Endothelial cell of umbilical vein (primary cell): ENCODE results near the gene AIM2. TPM values are rescaled to one million over a fixed set of nuclear protein-coding genes. Genes with fewer than 3 reads are reported as not detected.

Experiments used
- BruUV-seq: library from RNA; stranded (reverse); fragments of 400-500 nt; replicated peaks from 2 replicates; lab custom pipeline; 2021; lab: Mats Ljungman, UMichigan
- CTCF ChIA-PET: fragments of 300-600, 350-600 bp; sonication (Branson Sonifier 250); formaldehyde crosslinking; loops from one replicate; lab custom pipeline; 2021; ENCODE audit warnings: antibody characterized with exemption, inconsistent platforms; lab: Charles Lee
- POLR2A ChIA-PET: fragments of 300-600, 350-600 bp; sonication (Branson Sonifier 250); formaldehyde crosslinking; loops from one replicate; lab custom pipeline; 2021; ENCODE audit warnings: antibody characterized with exemption, inconsistent platforms; lab: Charles Lee
- DNase-seq: peaks from one replicate; pipeline ENCODE4 v3.0.0-alpha.2; 2011; ENCODE audit warnings: low read depth, low spot score
- FAIRE-seq: peaks from 2 replicates; lab custom pipeline; 2011; peaks lifted over from hg19 to GRCh38; lab: Jason Lieb, UNC
- H2AFZ ChIP-seq: 2 replicates; pipeline ENCODE4 v1.6.0; 2012; ENCODE audit warnings: low read depth, low read length, control low read depth, inconsistent platforms
- H3K27ac ChIP-seq: 2 replicates; pipeline ENCODE4 v1.5.1; 2011; ENCODE audit warnings: low read depth, mild to moderate bottlenecking, control low read depth, low read length, moderate library complexity; ENCODE audit not compliant: insufficient read depth
- H3K27me3 ChIP-seq, 2 experiments: 2 replicates each; pipeline versions ENCODE4 v1.6.0 to v1.6.1; 2011; ENCODE audit warnings: low read length in 2 of 2, mixed read lengths in 1 of 2; ENCODE audit not compliant: control insufficient read depth in 2 of 2, insufficient read depth in 2 of 2
- H3K36me3 ChIP-seq, 2 experiments: 2 replicates in 1 of 2; 3 replicates in 1 of 2; pipeline ENCODE4 v1.5.1; 2011; ENCODE audit warnings: low read length in 2 of 2, mild to moderate bottlenecking in 1 of 2, moderate library complexity in 1 of 2; ENCODE audit not compliant: control insufficient read depth in 2 of 2, insufficient read depth in 2 of 2; ENCODE audit errors: extremely low read depth in 1 of 2
- H3K4me1 ChIP-seq: 3 replicates; pipeline ENCODE4 v1.5.1; 2011; ENCODE audit warnings: mild to moderate bottlenecking, low read length; ENCODE audit not compliant: control insufficient read depth, insufficient read depth; ENCODE audit errors: extremely low read depth
- H3K4me2 ChIP-seq: 2 replicates; pipeline ENCODE4 v1.6.1; 2011; ENCODE audit warnings: low read length, control low read depth, mixed read lengths; ENCODE audit not compliant: insufficient read depth
- H3K4me3 ChIP-seq, 3 experiments: fragments of 200-600 bp in 1 of 3; sonication (generic), shearing (Covaris generic) in 1 of 3; replicated peaks in 1 of 3; 2 replicates each; pipeline ENCODE4 v1.5.1; 2011 to 2016; ENCODE audit warnings: control low read depth in 3 of 3, low read length in 3 of 3, mild to moderate bottlenecking in 2 of 3, inconsistent platforms in 1 of 3, low read depth in 1 of 3, moderate library complexity in 1 of 3; ENCODE audit not compliant: insufficient read depth in 1 of 3
- H3K79me2 ChIP-seq: 2 replicates; pipeline ENCODE4 v1.6.0; 2012; ENCODE audit warnings: low read length, inconsistent platforms; ENCODE audit not compliant: control insufficient read depth, insufficient read depth
- H3K9ac ChIP-seq: replicated peaks from 2 replicates; pipeline ENCODE3; 2011; ENCODE audit warnings: low read length, control low read depth; ENCODE audit not compliant: insufficient read depth; ENCODE audit errors: extremely low read depth
- H3K9me1 ChIP-seq: replicated peaks from 3 replicates; pipeline ENCODE4 v1.6.0; 2011; ENCODE audit warnings: mild to moderate bottlenecking, low read length; ENCODE audit not compliant: control insufficient read depth, insufficient read depth; ENCODE audit errors: extremely low read depth
- H3K9me3 ChIP-seq: replicated peaks from 2 replicates; pipeline ENCODE4 v1.5.1; 2012; ENCODE audit warnings: low read length, inconsistent platforms; ENCODE audit not compliant: control insufficient read depth, insufficient read depth
- H4K20me1 ChIP-seq: replicated peaks from 2 replicates; pipeline ENCODE3; 2011; ENCODE audit warnings: mild to moderate bottlenecking, low read length; ENCODE audit not compliant: control insufficient read depth, insufficient read depth; ENCODE audit errors: extremely low read depth
- CTCF ChIP-seq, 2 donors: IDR thresholded peaks; 1 replicate in 1 of 2; 2 replicates in 1 of 2; pipeline ENCODE4 v1.5.1; 2011; ENCODE audit warnings: low read length in 2 of 2, mild to moderate bottlenecking in 2 of 2, moderate library complexity in 2 of 2, control low read depth in 1 of 2, inconsistent platforms in 1 of 2, low read depth in 1 of 2; ENCODE audit not compliant: insufficient read depth in 1 of 2; ENCODE audit errors: extremely low read depth in 1 of 2
- FOS ChIP-seq: IDR thresholded peaks from 2 replicates; pipeline ENCODE4 v1.6.1; 2011; ENCODE audit warnings: mild to moderate bottlenecking, low read length, moderate library complexity, borderline replicate concordance; ENCODE audit not compliant: insufficient read depth
- POLR2A ChIP-seq: IDR thresholded peaks from 2 replicates; pipeline ENCODE4 v1.6.1; 2012; ENCODE audit warnings: low read depth, mild to moderate bottlenecking, control low read depth, low read length
- dilution Hi-C: fragments of 300-500 bp; cut with MboI; formaldehyde crosslinking; loops from one replicate; pipeline ENCODE4 v1.15.0; 2019; ENCODE audit warnings: low sequenced_read_pairs; ENCODE audit not compliant: extremely low pct_ligation_motif_present
- intact Hi-C: fragments of 100-400 bp; cut with micrococcal nuclease; formaldehyde crosslinking; loops from one replicate; pipeline ENCODE4 v1.10.0; 2022
- polyA plus RNA-seq, 4 experiments: library from polyadenylated mRNA; depleted of rRNA in 3 of 4; stranded (reverse) in 3 of 4; unstranded in 1 of 4; fragments of >200 nt; gene quantifications; 2 replicates each; pipeline versions ENCODE4 v1.2.1 to v1.2.3, GENCODE V29; 2011 to 2012; ENCODE audit warnings: missing spikeins in 1 of 4
- total RNA-seq: library from RNA; stranded (reverse); gene quantifications from 2 replicates; pipeline ENCODE4 v1.2.3, GENCODE V29; 2021

Gene AIM2
- total and polyA plus RNA-seq, 2 donors (not counting 3 experiments of a cell fraction or from before 2014, with no cell fraction given): not detected

- ChIA-PET POLR2A (no interaction called here), CTCF (interaction anchor here (1.4 to 3.7 kb wide), 2 partner anchors 11 to 874 kb away, joined by 3 to 14 read pairs; no protein-coding TSS in a partner anchor)
- no peak for FAIRE-seq
- no peak for TF ChIP-seq POLR2A
- TF ChIP-seq FOS: no peak
- TF ChIP-seq CTCF (IDR thresholded peaks at IDR 0.05; ENCODE audit: extremely low read depth in 1 of 2, insufficient read depth in 1 of 2, low read depth in 1 of 2, low read length in 2 of 2): no peak
- H4K20me1 ChIP-seq: no peaks in the 10 kb centered on the region
- dilution Hi-C loops: no loop called here
- H3K4me2 ChIP-seq: no peak overlapping the region
- no peaks in the 10 kb centered on the region for H3K4me1 ChIP-seq
- H2AFZ ChIP-seq: no peak overlapping the region
- no peak overlapping the region for H3K27ac ChIP-seq
- no TSS peak for BruUV-seq
- intact Hi-C loops: no loop called here
- no peaks in the 10 kb centered on the region for H3K36me3 ChIP-seq
- no peak overlapping the region for H3K9ac ChIP-seq
- no peak for DNase-seq
- no peaks in the 10 kb centered on the region for H3K79me2 ChIP-seq
- H3K4me3 ChIP-seq: no peak overlapping the region
- H3K27me3 ChIP-seq: peaks cover 20 to 43% of the 10 kb centered on the region in 2 experiments
- H3K9me1 ChIP-seq: no peaks in the 10 kb centered on the region
- H3K9me3 ChIP-seq: no peaks in the 10 kb centered on the region
Observed at GRCh38 chr1:159077120-159077961, 775 bp upstream of the AIM2 start.
